ENCODE data around the gene ULK4. TPM values are rescaled to one million over a fixed set of nuclear protein-coding genes. Genes with fewer than 3 reads are reported as not detected.

Gene ULK4
- total RNA-seq, 1 experiment from 2014 or later: 8.7 TPM

GRCh38 chr3:41611008-41611407 lies 350.9 kb downstream of the ULK4 start:
- Histone ChIP-seq H3K9me2 (ENCODE audit: insufficient read depth) (no peaks in the 10 kb centered on the region), H3F3A (ENCODE audit: insufficient read depth, low read depth) (no peaks in the 10 kb centered on the region), H3K36me3 (ENCODE audit: low read depth) (no peaks in the 10 kb centered on the region), H3K27ac (no peak overlapping the region), H3K4me2 (no peak overlapping the region), H2AFZ (no peak overlapping the region), H3K79me2 (ENCODE audit: low read depth) (no peaks in the 10 kb centered on the region), H3K4me3 (no peak overlapping the region), H3K9me3 (ENCODE audit: insufficient read depth, low read depth) (no peaks in the 10 kb centered on the region), H3K4me1 (replicated peaks; ENCODE audit: insufficient read depth) (no peaks in the 10 kb centered on the region), H4K20me1 (ENCODE audit: insufficient read depth) (no peaks in the 10 kb centered on the region), H3K27me3 (ENCODE audit: insufficient read depth, low read depth) (no peaks in the 10 kb centered on the region)
- no peak for DNase-seq
- no TSS peak for BruUV-seq (replicated peaks)
- intact Hi-C loops (cut with micrococcal nuclease; ENCODE audit: unreplicated experiment): no loop called here
- POLR2A ChIA-PET (ENCODE audit: unreplicated experiment): no interaction called here
- TF ChIP-seq EZH2 (IDR thresholded peaks at IDR 0.05; ENCODE audit: low read depth) (no peak), CTCF (conservative IDR thresholded peaks at IDR 0.05) (no peak)
- CTCF ChIA-PET: no interaction called here

- no peak for DNase-seq
- intact Hi-C loops (cut with micrococcal nuclease; ENCODE audit: unreplicated experiment): no loop called here
- Histone ChIP-seq H3K4me3 (no peak overlapping the region), H3K4me2 (no peak overlapping the region), H2AFZ (no peak overlapping the region), H3K9me2 (ENCODE audit: insufficient read depth) (no peaks in the 10 kb centered on the region), H3K79me2 (ENCODE audit: low read depth) (no peaks in the 10 kb centered on the region), H3K27me3 (ENCODE audit: insufficient read depth, low read depth) (no peaks in the 10 kb centered on the region), H3K27ac (no peak overlapping the region), H3K9me3 (ENCODE audit: insufficient read depth, low read depth) (no peaks in the 10 kb centered on the region), H3K4me1 (replicated peaks; ENCODE audit: insufficient read depth) (no peaks in the 10 kb centered on the region), H4K20me1 (ENCODE audit: insufficient read depth) (no peaks in the 10 kb centered on the region), H3F3A (ENCODE audit: insufficient read depth, low read depth) (no peaks in the 10 kb centered on the region), H3K36me3 (ENCODE audit: low read depth) (no peaks in the 10 kb centered on the region)
- ChIA-PET CTCF (no interaction called here), POLR2A (ENCODE audit: unreplicated experiment) (no interaction called here)
- TF ChIP-seq EZH2 (IDR thresholded peaks at IDR 0.05; ENCODE audit: low read depth): no peak
- TF ChIP-seq CTCF (conservative IDR thresholded peaks at IDR 0.05): no peak
- BruUV-seq (replicated peaks): no TSS peak
Measured at GRCh38 chr3:41608347-41608746, 353.6 kb downstream of the ULK4 start.

- no peak for DNase-seq
- H3K36me3 ChIP-seq (ENCODE audit: low read depth): no peaks in the 10 kb centered on the region
- no peaks in the 10 kb centered on the region for H3K4me1 ChIP-seq (replicated peaks; ENCODE audit: insufficient read depth)
- no peaks in the 10 kb centered on the region for H3K9me3 ChIP-seq (ENCODE audit: insufficient read depth, low read depth)
- no peak overlapping the region for H3K4me2 ChIP-seq
- H4K20me1 ChIP-seq (ENCODE audit: insufficient read depth): no peaks in the 10 kb centered on the region
- no peaks in the 10 kb centered on the region for H3K27me3 ChIP-seq (ENCODE audit: insufficient read depth, low read depth)
- no peak overlapping the region for H2AFZ ChIP-seq
- H3F3A ChIP-seq (ENCODE audit: insufficient read depth, low read depth): no peaks in the 10 kb centered on the region
- ChIA-PET CTCF (no interaction called here), POLR2A (ENCODE audit: unreplicated experiment) (no interaction called here)
- BruUV-seq (replicated peaks): no TSS peak
- H3K4me3 ChIP-seq: no peak overlapping the region
- no peaks in the 10 kb centered on the region for H3K79me2 ChIP-seq (ENCODE audit: low read depth)
- intact Hi-C loops (cut with micrococcal nuclease; ENCODE audit: unreplicated experiment): no loop called here
- no peaks in the 10 kb centered on the region for H3K9me2 ChIP-seq (ENCODE audit: insufficient read depth)
- TF ChIP-seq EZH2 (IDR thresholded peaks at IDR 0.05; ENCODE audit: low read depth) (no peak), CTCF (conservative IDR thresholded peaks at IDR 0.05) (no peak)
- no peak overlapping the region for H3K27ac ChIP-seq
Measured at GRCh38 chr3:41603807-41604206, 358.1 kb downstream of the ULK4 start.
